Tibial artery (tissue), 4 donors: ENCODE measurements around the gene ATP6V0C.
"Not testable (repeated sequence)": the region's sequence is repeated elsewhere in the genome, so short reads cannot be mapped to it uniquely, and the experiment has no call there.

Experiments
- DNase-seq, 2 donors: peaks; one replicate each; pipeline ENCODE4 v3.0.0-alpha.2; 2019
- H3K27ac ChIP-seq, 2 donors: fragments of 200-600 bp; sonication (generic) in 1 of 2; 1 replicate in 1 of 2; 2 replicates in 1 of 2; pipeline ENCODE4 v1.5.1; 2018 to 2019; ENCODE audit warnings: mild to moderate bottlenecking in 1 of 2
- H3K27me3 ChIP-seq, 2 donors: fragments of 200-600 bp; sonication (generic) in 1 of 2; one replicate each; pipeline versions ENCODE4 v1.5.1 to v1.6.0; 2016 to 2019
- H3K36me3 ChIP-seq, 3 donors: fragments of 200-600 bp; sonication (generic) in 2 of 3; one replicate each; pipeline ENCODE4 v1.5.1; 2016 to 2019; ENCODE audit warnings: mild to moderate bottlenecking in 2 of 3
- H3K4me1 ChIP-seq, 4 donors: fragments of 200-600 bp; sonication (generic) in 2 of 4; 1 replicate in 3 of 4; 2 replicates in 1 of 4; pipeline ENCODE4 v1.5.1; 2016 to 2019
- H3K4me3 ChIP-seq, 2 donors: fragments of 200-600 bp; sonication (generic) in 1 of 2; 1 replicate in 1 of 2; 2 replicates in 1 of 2; pipeline ENCODE4 v1.5.1; 2018 to 2019; ENCODE audit warnings: mild to moderate bottlenecking in 2 of 2
- H3K9me3 ChIP-seq, 3 donors: fragments of 200-600 bp; sonication (generic) in 1 of 3; one replicate each; pipeline ENCODE4 v1.5.1; 2016 to 2019
- intact Hi-C: fragments of 100-400 bp; cut with DNase I; formaldehyde crosslinking; loops from one replicate; pipeline ENCODE4 v1.15.0; 2023; ENCODE audit warnings: low total_unique reads
- TF ChIP-seq, protein P1 (sequence below), 2 experiments: fragments of 200-600 bp in 1 of 2; fragments of 450-650 bp in 1 of 2; IDR thresholded peaks; one replicate each; pipeline ENCODE4 v1.5.1; 2017 to 2019; ENCODE audit warnings: antibody characterized with exemption in 2 of 2, mild to moderate bottlenecking in 1 of 2, moderate library complexity in 1 of 2

ATP6V0C gene

DNA sequence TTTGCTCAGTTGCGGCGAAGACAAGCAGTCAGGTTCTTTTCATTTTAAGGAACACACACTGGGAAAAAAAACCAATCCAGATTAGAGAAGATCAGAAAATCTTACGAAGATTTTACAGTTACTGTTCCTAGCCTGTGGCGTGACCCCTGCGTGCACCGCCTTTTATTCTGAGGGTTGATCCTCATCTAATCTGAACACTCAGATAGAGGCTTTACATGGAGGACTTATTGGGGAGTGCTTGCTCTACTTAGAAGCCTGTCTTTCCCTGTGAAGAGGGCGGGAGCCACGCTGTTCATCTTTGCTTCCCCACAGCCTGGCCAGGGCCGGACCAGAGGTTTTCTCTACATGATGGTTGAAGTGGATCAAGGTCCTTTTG, 37.4 kb upstream of the ATP6V0C start:
- H3K36me3 ChIP-seq = no peaks in the 10 kb centered on the region
- no peak overlapping the region for H3K27ac ChIP-seq
- intact Hi-C loops = loop anchor here (10.0 kb wide), 1 partner anchor 132 kb away; the partner anchor contains the start of gene ABCA3
- no peak overlapping the region for H3K4me3 ChIP-seq
- TF ChIP-seq, protein P1, sequence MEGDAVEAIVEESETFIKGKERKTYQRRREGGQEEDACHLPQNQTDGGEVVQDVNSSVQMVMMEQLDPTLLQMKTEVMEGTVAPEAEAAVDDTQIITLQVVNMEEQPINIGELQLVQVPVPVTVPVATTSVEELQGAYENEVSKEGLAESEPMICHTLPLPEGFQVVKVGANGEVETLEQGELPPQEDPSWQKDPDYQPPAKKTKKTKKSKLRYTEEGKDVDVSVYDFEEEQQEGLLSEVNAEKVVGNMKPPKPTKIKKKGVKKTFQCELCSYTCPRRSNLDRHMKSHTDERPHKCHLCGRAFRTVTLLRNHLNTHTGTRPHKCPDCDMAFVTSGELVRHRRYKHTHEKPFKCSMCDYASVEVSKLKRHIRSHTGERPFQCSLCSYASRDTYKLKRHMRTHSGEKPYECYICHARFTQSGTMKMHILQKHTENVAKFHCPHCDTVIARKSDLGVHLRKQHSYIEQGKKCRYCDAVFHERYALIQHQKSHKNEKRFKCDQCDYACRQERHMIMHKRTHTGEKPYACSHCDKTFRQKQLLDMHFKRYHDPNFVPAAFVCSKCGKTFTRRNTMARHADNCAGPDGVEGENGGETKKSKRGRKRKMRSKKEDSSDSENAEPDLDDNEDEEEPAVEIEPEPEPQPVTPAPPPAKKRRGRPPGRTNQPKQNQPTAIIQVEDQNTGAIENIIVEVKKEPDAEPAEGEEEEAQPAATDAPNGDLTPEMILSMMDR (IDR thresholded peaks at IDR 0.05) = no peak
- H3K27me3 ChIP-seq = peaks cover under 1 to 23% of the 10 kb centered on the region in 2 donors
- DNase-seq = no peak
- H3K9me3 ChIP-seq = no peaks in the 10 kb centered on the region
- peaks cover 0 to 42% (median 32%) of the 10 kb centered on the region in 4 donors for H3K4me1 ChIP-seq

DNA sequence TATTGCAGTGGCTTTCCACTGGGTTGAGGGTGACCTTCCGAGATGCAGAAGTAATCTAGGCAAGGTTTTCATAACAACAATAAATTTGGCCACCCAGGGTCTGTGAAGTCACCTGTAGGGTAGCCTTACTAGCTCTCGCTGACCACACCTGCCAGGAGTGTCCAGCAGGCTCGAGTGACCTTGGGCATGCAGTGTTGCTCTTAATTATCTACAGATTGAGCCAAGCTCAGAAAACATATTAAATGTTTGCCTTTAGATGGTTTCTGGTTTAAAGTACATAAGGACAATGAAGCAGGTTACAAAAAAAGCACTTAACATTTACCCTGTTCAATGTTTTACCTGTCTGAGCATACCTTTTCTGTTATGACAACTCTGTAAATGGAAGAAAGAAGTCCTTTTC, 37.0 kb upstream of the ATP6V0C start:
- H3K27ac ChIP-seq = no peak overlapping the region
- no peak for DNase-seq
- H3K9me3 ChIP-seq = no peaks in the 10 kb centered on the region
- intact Hi-C loops = loop anchor here (10.0 kb wide), 1 partner anchor 132 kb away; the partner anchor contains the start of gene ABCA3
- peaks cover 0 to 38% (median 28%) of the 10 kb centered on the region in 4 donors for H3K4me1 ChIP-seq
- H3K36me3 ChIP-seq = no peaks in the 10 kb centered on the region
- H3K4me3 ChIP-seq = no peak overlapping the region
- TF ChIP-seq, protein P1 (IDR thresholded peaks at IDR 0.05) = no peak
- peaks cover 0 to 19% of the 10 kb centered on the region in 2 donors for H3K27me3 ChIP-seq

DNA sequence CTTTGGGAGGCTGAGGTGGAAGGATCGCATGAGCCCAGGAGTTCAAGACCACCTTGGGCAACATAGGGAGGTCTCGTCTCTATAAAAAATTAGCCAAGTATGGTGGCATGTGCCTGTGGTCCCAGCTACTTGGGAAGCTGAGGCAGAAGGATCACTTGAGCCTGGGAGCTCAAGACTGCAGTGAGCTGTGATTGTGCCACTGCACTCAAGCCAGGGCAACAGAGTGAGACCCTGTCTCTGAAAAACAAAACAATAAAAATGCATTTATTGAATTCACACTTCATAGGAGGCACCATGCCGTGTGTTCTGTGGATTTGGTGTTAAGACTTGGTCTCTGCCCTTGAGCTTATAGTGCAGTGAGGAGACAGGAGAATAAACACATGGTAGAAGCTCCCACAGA, 36.4 kb upstream of the ATP6V0C start:
- Histone ChIP-seq H3K4me1 (peaks cover 0 to 37% (median 26%) of the 10 kb centered on the region in 4 donors), H3K27ac (no peak overlapping the region), H3K27me3 (peaks cover 0 to 13% of the 10 kb centered on the region in 2 donors), H3K36me3 (no peaks in the 10 kb centered on the region), H3K9me3 (no peaks in the 10 kb centered on the region), H3K4me3 (no peak overlapping the region)
- DNase-seq = no peak
- TF ChIP-seq, protein P1 (IDR thresholded peaks at IDR 0.05) = no peak
- intact Hi-C loops = loop anchor here (10.0 kb wide), 1 partner anchor 133 kb away; the partner anchor contains the start of gene ABCA3

DNA sequence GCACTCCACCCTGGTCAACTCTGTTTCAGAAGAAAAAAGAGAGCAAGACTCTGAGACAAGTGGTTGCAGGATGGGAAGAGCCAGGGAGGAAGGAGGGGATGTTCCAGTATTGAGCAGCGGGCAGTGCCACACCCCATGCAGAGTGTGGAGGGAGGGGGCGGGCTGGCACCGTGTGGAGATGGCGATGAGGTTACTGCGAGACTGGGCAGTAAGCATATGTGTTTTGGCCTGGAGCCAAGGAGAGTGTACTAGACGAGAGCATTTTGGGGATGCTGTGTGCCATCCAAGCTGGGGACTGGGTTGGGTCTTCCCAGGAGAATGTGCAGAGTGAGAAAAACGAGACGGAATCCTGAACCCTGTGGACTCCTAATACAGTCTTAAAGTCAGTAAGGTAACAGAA, 35.5 kb upstream of the ATP6V0C start:
- Histone ChIP-seq H3K4me3 (no peak overlapping the region), H3K4me1 (peaks cover 0 to 39% (median 27%) of the 10 kb centered on the region in 4 donors), H3K36me3 (no peaks in the 10 kb centered on the region), H3K9me3 (no peaks in the 10 kb centered on the region), H3K27ac (no peak overlapping the region), H3K27me3 (peaks cover 0 to 3% of the 10 kb centered on the region in 2 donors)
- intact Hi-C loops = loop anchor here (10.0 kb wide), 1 partner anchor 133 kb away; the partner anchor contains the start of gene ABCA3
- DNase-seq = no peak
- TF ChIP-seq, protein P1 (IDR thresholded peaks at IDR 0.05) = no peak

DNA sequence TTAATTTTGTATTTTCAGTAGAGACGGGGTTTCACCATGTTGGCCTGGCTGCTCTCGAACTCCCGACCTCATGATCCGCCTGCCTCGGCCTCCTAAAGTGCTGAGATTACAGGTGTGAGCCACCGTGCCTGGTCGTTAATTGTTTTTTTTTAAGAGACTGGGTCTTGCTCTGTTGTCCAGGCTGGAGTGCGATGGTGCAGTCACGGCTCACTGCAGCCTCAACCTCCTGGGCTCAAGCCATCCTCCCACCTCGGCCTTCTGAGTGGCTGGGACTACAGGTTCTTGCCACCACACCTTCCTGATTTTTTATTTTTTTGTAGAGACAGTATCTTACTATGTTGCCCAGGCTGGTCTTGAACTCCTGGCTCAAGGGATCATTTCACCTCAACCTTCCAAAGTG, 33.8 kb upstream of the ATP6V0C start:
- H3K4me3 ChIP-seq, DNase-seq, H3K27me3 ChIP-seq, H3K9me3 ChIP-seq, H3K27ac ChIP-seq, H3K36me3 ChIP-seq: not testable (repeated sequence)
- peaks cover 0 to 39% (median 16%) of the 10 kb centered on the region in 4 donors for H3K4me1 ChIP-seq
- intact Hi-C loops = loop anchor here (10.0 kb wide), 1 partner anchor 135 kb away; the partner anchor contains the start of gene ABCA3

DNA sequence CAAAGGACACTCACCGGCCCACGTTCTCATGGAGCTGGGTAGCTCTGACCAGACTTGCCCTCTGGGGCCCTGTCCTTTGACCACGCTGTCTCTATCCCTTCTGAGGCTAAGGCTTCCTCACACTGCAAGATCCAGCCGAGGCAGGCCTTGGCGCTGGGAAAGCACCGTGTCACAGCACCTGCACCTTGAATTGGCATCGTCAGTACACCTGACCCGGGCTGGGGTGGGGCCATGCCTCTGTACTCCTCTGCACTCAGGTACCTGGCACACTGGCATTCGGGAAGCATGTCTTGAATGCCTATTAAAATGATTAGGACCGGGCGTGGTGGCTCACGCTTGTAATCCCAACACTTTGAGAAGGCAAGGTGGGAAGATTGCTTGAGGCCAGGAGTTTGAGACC, 32.8 kb upstream of the ATP6V0C start:
- intact Hi-C loops = no loop called here
- TF ChIP-seq, protein P1 (IDR thresholded peaks at IDR 0.05) = no peak
- Histone ChIP-seq H3K4me1 (peaks cover 0 to 36% (median 8%) of the 10 kb centered on the region in 4 donors), H3K9me3 (no peaks in the 10 kb centered on the region), H3K4me3 (no peak overlapping the region), H3K27me3 (no peaks in the 10 kb centered on the region), H3K36me3 (no peaks in the 10 kb centered on the region), H3K27ac (no peak overlapping the region)
- no peak for DNase-seq
